ENCODE results near the gene GRM4.

GRM4 gene

GRCh38 chr6:34158876-34159275, 13.0 kb upstream of the GRM4 start:
- Histone ChIP-seq H3K4me3 (no peak overlapping the region), H3K27ac (no peak overlapping the region), H3K27me3 (peaks cover 8% of the 10 kb centered on the region), H3K9me3 (peaks cover 16% of the 10 kb centered on the region), H4K20me1 (no peaks in the 10 kb centered on the region), H3K36me3 (no peaks in the 10 kb centered on the region), H3K9ac (no peak overlapping the region), H3K4me1 (peaks cover 5% of the 10 kb centered on the region; the same call in 1 of the 2 replicates), H3K4me2 (no peak overlapping the region)
- no peak for TF ChIP-seq Cebpa-rat (IDR thresholded peaks at IDR 0.05)

GRCh38 chr6:34157851-34158250, 12.0 kb upstream of the GRM4 start:
- Histone ChIP-seq H3K4me1 (peaks cover 13% of the 10 kb centered on the region), H3K27me3 (peaks cover 17% of the 10 kb centered on the region), H3K9ac (no peak overlapping the region), H3K4me3 (no peak overlapping the region), H3K27ac (no peak overlapping the region), H3K9me3 (peaks cover 16% of the 10 kb centered on the region), H4K20me1 (no peaks in the 10 kb centered on the region), H3K36me3 (no peaks in the 10 kb centered on the region), H3K4me2 (no peak overlapping the region)
- TF ChIP-seq Cebpa-rat (IDR thresholded peaks at IDR 0.05) = no peak

GRCh38 chr6:34157236-34157830, 11.4 kb upstream of the GRM4 start:
- H3K4me1 ChIP-seq = peaks cover 13% of the 10 kb centered on the region
- peaks cover 16% of the 10 kb centered on the region for H3K9me3 ChIP-seq
- peaks cover 19% of the 10 kb centered on the region for H3K27me3 ChIP-seq
- no peaks in the 10 kb centered on the region for H4K20me1 ChIP-seq
- H3K27ac ChIP-seq = no peak overlapping the region
- no peak overlapping the region for H3K4me2 ChIP-seq
- TF ChIP-seq Cebpa-rat (IDR thresholded peaks at IDR 0.05) = no peak
- H3K36me3 ChIP-seq = no peaks in the 10 kb centered on the region
- no peak overlapping the region for H3K4me3 ChIP-seq
- no peak overlapping the region for H3K9ac ChIP-seq

GRCh38 chr6:34155471-34156300, 9.8 kb upstream of the GRM4 start:
- no peak overlapping the region for H3K4me2 ChIP-seq
- H3K36me3 ChIP-seq = no peaks in the 10 kb centered on the region
- no peak overlapping the region for H3K4me3 ChIP-seq
- no peak overlapping the region for H3K27ac ChIP-seq
- H3K27me3 ChIP-seq = peaks cover 25% of the 10 kb centered on the region
- H3K4me1 ChIP-seq = peaks cover 13% of the 10 kb centered on the region
- no peaks in the 10 kb centered on the region for H4K20me1 ChIP-seq
- peaks cover 16% of the 10 kb centered on the region for H3K9me3 ChIP-seq
- H3K9ac ChIP-seq = no peak overlapping the region
- no peak for TF ChIP-seq Cebpa-rat (IDR thresholded peaks at IDR 0.05)

- Histone ChIP-seq H3K27ac (no peak overlapping the region), H3K4me2 (peak overlapping the region; percentile 89), H3K4me1 (peaks cover 14% of the 10 kb centered on the region), H3K4me3 (peak overlapping the region; percentile 57), H3K36me3 (no peaks in the 10 kb centered on the region), H3K9ac (peak overlapping the region; percentile 61; the same call in 1 of the 2 replicates), H3K9me3 (peaks cover 11% of the 10 kb centered on the region), H4K20me1 (no peaks in the 10 kb centered on the region), H3K27me3 (peaks cover 26% of the 10 kb centered on the region)
- TF ChIP-seq Cebpa-rat (IDR thresholded peaks at IDR 0.05) = no peak
Measured at GRCh38 chr6:34154668-34155447, 9.0 kb upstream of the GRM4 start.

- H3K4me3 ChIP-seq = no peak overlapping the region
- no peak for TF ChIP-seq Cebpa-rat (IDR thresholded peaks at IDR 0.05)
- peaks cover 33% of the 10 kb centered on the region for H3K4me1 ChIP-seq
- no peaks in the 10 kb centered on the region for H3K36me3 ChIP-seq
- no peaks in the 10 kb centered on the region for H4K20me1 ChIP-seq
- H3K9ac ChIP-seq = no peak overlapping the region
- peaks cover 26% of the 10 kb centered on the region for H3K27me3 ChIP-seq
- peak overlapping the region; percentile 37 for H3K4me2 ChIP-seq
- no peaks in the 10 kb centered on the region for H3K9me3 ChIP-seq
- no peak overlapping the region for H3K27ac ChIP-seq
Measured at GRCh38 chr6:34152806-34153520, 7.1 kb upstream of the GRM4 start.

- H3K4me2 ChIP-seq = no peak overlapping the region
Measured at GRCh38 chr6:34152042-34152524, 6.2 kb upstream of the GRM4 start.

GRCh38 chr6:34151321-34152041, 5.6 kb upstream of the GRM4 start:
- Histone ChIP-seq H4K20me1 (no peaks in the 10 kb centered on the region), H3K27me3 (peaks cover 26% of the 10 kb centered on the region), H3K4me1 (peaks cover 48% of the 10 kb centered on the region), H3K9me3 (no peaks in the 10 kb centered on the region), H3K36me3 (no peaks in the 10 kb centered on the region), H3K27ac (no peak overlapping the region), H3K9ac (no peak overlapping the region), H3K4me3 (no peak overlapping the region), H3K4me2 (no peak overlapping the region)
- TF ChIP-seq Cebpa-rat (IDR thresholded peaks at IDR 0.05) = no peak

More at GRCh38 chr6:34152042-34152524, 6.2 kb upstream of the GRM4 start:
- no peaks in the 10 kb centered on the region for H4K20me1 ChIP-seq
- H3K27ac ChIP-seq = no peak overlapping the region
- no peak overlapping the region for H3K4me3 ChIP-seq
- peaks cover 42% of the 10 kb centered on the region for H3K4me1 ChIP-seq
- H3K9me3 ChIP-seq = no peaks in the 10 kb centered on the region
- no peaks in the 10 kb centered on the region for H3K36me3 ChIP-seq
- TF ChIP-seq Cebpa-rat (IDR thresholded peaks at IDR 0.05) = no peak
- peaks cover 26% of the 10 kb centered on the region for H3K27me3 ChIP-seq
- H3K9ac ChIP-seq = no peak overlapping the region

- Histone ChIP-seq H3K27ac (no peak overlapping the region), H4K20me1 (no peaks in the 10 kb centered on the region), H3K27me3 (peaks cover 32% of the 10 kb centered on the region), H3K4me1 (peaks cover 55% of the 10 kb centered on the region), H3K9me3 (no peaks in the 10 kb centered on the region), H3K4me3 (no peak overlapping the region), H3K36me3 (no peaks in the 10 kb centered on the region), H3K4me2 (no peak overlapping the region), H3K9ac (no peak overlapping the region)
- no peak for TF ChIP-seq Cebpa-rat (IDR thresholded peaks at IDR 0.05)
Measured at GRCh38 chr6:34150766-34151165, 4.9 kb upstream of the GRM4 start.

Measured in BLaER1 (cell line).